GM12875 (cell line): ENCODE data around the gene CBY3.
A peak's percentile ranks its signal among the peaks of the same experiment; 100 is the strongest.
"Not testable (repeated sequence)": the region's sequence is repeated elsewhere in the genome, so short reads cannot be mapped to it uniquely, and the experiment has no call there.

ENCODE experiments used
- H3K4me3 ChIP-seq: one replicate; pipeline ENCODE4 v1.5.1; 2011; ENCODE audit warnings: low read depth, low read length, control low read depth
- TF ChIP-seq, protein P1 (sequence below): IDR thresholded peaks from 2 replicates; pipeline ENCODE4 v1.5.1; 2011; ENCODE audit warnings: low read depth, mild to moderate bottlenecking, control low read depth, inconsistent platforms, low read length, moderate library complexity, borderline replicate concordance; ENCODE audit not compliant: insufficient read depth

CBY3 gene

DNA sequence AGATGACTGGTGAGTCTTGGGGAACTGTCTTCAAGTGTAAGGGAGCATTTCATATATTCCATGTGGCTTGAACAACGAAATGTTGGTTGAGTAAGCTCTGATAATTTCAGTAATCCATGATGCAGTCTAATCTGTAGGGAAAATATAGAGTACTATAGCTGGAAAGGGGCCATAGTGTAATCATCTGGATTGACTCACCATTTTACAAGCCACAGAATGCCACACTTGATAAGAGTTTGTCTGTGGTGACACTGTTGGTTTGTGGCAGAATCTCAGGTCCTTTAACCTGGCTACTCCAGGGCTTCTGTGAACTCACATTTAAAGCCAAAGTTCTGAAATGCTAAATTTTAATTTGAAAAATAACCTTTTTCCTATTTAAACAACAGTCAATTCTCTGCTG, 35.5 kb upstream of the CBY3 start:
- TF ChIP-seq, protein P1, sequence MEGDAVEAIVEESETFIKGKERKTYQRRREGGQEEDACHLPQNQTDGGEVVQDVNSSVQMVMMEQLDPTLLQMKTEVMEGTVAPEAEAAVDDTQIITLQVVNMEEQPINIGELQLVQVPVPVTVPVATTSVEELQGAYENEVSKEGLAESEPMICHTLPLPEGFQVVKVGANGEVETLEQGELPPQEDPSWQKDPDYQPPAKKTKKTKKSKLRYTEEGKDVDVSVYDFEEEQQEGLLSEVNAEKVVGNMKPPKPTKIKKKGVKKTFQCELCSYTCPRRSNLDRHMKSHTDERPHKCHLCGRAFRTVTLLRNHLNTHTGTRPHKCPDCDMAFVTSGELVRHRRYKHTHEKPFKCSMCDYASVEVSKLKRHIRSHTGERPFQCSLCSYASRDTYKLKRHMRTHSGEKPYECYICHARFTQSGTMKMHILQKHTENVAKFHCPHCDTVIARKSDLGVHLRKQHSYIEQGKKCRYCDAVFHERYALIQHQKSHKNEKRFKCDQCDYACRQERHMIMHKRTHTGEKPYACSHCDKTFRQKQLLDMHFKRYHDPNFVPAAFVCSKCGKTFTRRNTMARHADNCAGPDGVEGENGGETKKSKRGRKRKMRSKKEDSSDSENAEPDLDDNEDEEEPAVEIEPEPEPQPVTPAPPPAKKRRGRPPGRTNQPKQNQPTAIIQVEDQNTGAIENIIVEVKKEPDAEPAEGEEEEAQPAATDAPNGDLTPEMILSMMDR = no peak
- H3K4me3 ChIP-seq = no peak overlapping the region

DNA sequence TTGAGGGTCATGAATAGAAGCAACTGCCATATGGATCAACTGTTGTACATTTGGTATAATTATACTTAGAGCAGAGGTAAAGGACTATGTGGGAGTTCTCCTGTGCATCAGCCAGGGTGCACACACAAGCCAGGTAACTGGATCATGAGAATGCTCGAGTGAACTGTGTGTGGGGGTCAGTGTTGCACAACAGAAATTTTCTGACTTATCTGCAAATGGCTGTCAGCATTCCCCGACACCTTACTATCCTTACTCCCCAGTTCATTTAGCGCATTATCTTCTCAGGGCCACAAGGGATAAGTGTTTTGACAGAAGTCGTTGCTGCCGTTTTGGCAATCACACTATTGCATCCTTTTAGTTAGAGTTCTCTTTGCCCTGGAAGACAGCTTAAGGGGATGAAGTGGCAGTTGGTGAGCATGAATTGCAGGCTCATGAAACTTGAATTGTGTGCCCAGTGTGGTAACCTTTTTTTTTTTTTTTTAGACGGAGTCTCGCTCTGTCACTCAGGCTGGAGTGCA, 19.6 kb upstream of the CBY3 start:
- peak overlapping the region; percentile 52 for H3K4me3 ChIP-seq
- TF ChIP-seq, protein P1 = no peak

DNA sequence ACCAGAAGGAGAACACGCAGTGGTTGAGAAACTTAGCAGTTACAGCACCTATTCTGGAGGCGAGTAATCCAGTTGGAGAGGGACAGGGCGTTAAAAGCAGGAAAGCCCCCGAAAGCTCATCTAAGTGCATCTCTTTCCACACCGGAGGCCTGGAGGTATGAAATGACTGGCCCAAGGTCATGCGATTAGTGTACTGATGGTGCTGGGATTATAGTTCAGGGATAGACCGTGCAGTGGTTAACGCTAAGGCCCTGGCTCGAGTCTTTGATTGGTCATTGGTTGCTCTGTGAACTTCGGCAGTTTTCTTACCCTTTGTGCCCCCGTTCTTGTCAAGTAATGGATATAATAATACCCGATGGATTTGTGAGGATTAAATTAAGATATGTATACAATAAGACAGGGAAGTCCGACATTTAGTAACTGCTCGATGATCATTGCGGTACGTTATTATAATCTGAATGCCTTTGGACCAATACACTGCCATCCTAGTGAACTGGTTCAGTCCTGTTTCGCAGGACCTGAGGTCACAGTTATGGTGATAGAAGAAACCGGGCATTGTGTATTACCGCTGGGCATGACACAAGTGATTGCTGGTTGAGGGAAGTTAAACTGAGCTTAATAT, 18.9 kb upstream of the CBY3 start:
- TF ChIP-seq, protein P1 = no peak
- H3K4me3 ChIP-seq = peak overlapping the region; percentile 95

DNA sequence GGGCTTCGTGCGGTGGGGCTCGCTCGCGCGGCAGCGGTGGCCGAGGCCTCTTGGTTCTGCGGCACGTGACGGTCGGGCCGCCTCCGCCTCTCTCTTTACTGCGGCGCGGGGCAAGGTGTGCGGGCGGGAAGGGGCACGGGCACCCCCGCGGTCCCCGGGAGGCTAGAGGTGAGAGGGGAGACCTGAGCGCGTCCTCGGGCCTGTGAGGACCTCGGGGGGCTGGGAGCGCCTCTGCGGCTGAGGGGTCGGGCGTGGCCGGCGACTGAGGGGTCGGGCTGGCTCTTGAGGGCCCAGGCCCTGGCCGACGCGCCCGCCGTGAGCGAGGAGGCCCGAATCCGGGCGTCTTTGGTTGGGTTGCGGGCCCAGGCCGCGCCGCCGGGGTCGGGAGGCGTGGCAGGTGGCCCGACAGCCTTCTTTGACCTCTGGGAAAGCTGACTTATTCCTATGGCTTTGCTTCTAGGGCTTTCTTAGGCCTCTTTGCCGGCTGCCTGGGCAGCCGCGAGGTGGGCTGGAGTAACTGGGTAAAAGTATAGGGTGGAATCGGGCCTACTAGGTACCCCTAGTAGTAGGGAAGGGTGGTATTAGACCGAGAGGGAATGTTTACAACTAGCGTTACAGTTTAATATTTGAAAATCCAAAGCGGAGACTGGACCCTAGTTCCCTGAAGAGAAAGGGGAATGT, 18.2 kb upstream of the CBY3 start, which contains the start of gene CANX:
CANX (plus strand) TSS at position 33 of the 681 bp plus-strand sequence. CDS start 6,715 bp downstream, outside the sequence.
- TF ChIP-seq, protein P1 = no peak
- H3K4me3 ChIP-seq = peak within 1 kb of the TSS; percentile 95

DNA sequence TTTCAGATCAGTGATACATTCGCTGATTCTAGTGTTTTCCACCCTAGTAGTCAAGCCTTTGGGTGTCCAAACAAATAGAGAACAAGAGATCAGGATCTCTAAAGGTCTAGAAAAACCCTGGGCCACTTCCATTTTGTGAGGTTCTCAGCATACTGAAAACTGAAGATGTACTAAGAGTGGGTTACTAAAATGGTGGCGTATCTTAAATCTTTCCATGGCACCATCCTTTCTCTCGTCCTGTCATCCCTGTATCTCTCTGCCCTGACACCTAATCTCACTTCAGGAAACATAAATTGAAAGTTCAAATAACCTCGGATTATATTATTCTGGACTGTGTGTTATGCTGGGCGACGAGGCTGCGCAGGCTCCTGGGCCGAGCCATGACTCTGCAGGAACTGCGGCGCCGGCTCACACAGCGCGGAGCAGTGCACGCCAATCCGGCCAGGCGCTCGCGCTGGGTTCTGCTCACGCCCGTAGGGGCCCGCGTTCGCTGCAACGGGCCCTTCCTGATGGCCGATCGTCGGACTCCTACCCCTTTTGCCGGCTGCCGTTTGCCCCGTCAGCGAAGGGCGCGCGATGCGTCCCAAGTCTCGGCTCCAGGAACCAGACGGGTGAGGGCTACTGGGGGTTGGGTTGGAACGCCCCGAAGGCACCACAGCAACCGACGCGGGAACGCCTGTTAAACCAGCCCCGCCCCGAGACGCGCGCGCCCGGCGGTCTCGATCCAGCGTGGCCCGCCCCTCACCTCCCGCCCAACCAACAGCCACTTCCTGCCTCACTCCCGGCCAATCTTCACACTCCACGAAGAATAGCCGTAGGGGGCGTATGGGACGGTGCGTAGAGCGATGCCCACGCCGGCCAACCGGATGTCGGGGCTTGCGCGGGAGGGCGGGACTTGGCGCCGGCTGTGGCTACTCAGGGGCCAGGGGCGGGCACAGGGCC, 17.4 kb upstream of the CBY3 start:
- H3K4me3 ChIP-seq = peak overlapping the region; percentile 95
- TF ChIP-seq, protein P1 = no peak

DNA sequence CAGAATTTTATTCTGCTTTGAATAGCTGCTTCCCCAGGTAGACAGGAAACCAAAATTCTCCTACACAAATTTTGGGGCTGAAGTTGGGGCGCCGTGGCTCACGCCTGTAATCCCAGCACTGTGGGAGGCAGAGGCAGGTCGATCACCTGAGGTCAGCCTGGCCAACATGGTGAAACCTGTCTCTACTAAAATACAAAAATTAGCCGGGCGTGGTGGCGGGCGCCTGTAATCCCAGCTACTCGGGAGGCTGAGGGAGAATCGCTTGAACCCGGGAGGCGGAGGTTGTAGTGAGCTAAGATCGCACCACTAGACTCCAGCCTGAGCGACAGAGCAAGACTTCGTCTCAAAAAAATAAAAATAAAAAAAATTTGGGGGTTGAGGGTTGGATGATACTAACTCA, 16.7 kb upstream of the CBY3 start:
- not testable (repeated sequence) for H3K4me3 ChIP-seq

DNA sequence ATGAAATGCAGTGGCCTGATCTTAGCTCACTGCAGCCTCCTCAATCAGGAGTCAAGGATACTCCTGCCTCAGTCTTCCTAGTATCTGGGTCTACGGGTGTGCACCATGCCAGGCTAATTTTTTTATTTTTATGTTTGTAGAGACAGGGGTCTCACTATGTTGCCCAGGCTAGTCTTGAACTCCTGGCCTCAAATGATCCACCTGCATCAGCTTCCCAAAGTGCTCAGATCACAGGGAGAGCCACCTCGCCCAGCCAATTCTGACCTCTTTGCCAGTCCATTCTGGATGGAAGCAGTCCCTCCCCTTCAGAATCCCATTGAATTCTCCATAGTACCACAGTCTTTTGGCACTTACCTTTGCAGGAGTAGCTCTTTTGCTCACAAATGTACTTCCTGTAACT, 16.3 kb upstream of the CBY3 start:
- TF ChIP-seq, protein P1 = no peak
- no peak overlapping the region for H3K4me3 ChIP-seq
